Kidney capillary endothelial cell (primary cell): Measurements from ENCODE around the gene USP48.
A peak's percentile ranks its signal among the peaks of the same experiment; 100 is the strongest.
"Not testable (repeated sequence)": the region's sequence is repeated elsewhere in the genome, so short reads cannot be mapped to it uniquely, and the experiment has no call there.

Experiments
- DNase-seq: peaks from one replicate; pipeline ENCODE4 v3.0.0-alpha.2; 2018; ENCODE audit warnings: low spot score

The USP48 gene, protein sequence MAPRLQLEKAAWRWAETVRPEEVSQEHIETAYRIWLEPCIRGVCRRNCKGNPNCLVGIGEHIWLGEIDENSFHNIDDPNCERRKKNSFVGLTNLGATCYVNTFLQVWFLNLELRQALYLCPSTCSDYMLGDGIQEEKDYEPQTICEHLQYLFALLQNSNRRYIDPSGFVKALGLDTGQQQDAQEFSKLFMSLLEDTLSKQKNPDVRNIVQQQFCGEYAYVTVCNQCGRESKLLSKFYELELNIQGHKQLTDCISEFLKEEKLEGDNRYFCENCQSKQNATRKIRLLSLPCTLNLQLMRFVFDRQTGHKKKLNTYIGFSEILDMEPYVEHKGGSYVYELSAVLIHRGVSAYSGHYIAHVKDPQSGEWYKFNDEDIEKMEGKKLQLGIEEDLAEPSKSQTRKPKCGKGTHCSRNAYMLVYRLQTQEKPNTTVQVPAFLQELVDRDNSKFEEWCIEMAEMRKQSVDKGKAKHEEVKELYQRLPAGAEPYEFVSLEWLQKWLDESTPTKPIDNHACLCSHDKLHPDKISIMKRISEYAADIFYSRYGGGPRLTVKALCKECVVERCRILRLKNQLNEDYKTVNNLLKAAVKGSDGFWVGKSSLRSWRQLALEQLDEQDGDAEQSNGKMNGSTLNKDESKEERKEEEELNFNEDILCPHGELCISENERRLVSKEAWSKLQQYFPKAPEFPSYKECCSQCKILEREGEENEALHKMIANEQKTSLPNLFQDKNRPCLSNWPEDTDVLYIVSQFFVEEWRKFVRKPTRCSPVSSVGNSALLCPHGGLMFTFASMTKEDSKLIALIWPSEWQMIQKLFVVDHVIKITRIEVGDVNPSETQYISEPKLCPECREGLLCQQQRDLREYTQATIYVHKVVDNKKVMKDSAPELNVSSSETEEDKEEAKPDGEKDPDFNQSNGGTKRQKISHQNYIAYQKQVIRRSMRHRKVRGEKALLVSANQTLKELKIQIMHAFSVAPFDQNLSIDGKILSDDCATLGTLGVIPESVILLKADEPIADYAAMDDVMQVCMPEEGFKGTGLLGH

GRCh38 chr1:21782868-21783678, at the start of gene USP48:
TSS of gene USP48 (minus strand) at chr1:21783149. CDS start at chr1:21782957, 192 bp downstream.
- DNase-seq = peak; percentile 91

DNA sequence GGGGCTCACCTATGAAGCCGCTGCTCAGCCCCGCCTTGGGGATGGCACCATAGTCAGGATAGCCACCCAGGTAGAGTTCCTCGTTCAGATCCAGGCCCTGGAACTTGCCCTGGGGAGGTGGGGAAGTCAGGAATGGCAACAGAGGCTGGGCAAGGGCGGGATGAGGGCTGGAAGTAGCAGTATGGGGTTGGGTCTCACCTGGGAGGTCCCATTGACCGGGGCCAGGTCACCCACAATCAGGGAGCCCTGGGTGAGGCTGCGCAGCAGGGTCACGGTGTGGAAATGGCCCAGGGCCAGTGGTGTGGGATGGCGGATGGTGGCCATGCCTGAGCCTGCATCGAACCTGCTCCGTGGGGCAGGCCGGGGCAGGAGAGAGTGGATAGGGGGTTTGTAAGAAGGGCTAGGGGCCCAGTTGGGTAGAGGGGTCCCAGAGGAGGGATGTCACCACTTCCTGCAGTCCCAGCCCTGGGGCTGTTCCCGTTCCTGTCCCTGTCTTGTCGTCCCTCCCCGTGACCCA, 48.6 kb upstream of the USP48 start:
- no peak for DNase-seq

GRCh38 chr1:21830792-21831453, 48.0 kb upstream of the USP48 start:
- no peak for DNase-seq

- no peak for DNase-seq
Observed at GRCh38 chr1:21829294-21829693, 46.3 kb upstream of the USP48 start.

DNA sequence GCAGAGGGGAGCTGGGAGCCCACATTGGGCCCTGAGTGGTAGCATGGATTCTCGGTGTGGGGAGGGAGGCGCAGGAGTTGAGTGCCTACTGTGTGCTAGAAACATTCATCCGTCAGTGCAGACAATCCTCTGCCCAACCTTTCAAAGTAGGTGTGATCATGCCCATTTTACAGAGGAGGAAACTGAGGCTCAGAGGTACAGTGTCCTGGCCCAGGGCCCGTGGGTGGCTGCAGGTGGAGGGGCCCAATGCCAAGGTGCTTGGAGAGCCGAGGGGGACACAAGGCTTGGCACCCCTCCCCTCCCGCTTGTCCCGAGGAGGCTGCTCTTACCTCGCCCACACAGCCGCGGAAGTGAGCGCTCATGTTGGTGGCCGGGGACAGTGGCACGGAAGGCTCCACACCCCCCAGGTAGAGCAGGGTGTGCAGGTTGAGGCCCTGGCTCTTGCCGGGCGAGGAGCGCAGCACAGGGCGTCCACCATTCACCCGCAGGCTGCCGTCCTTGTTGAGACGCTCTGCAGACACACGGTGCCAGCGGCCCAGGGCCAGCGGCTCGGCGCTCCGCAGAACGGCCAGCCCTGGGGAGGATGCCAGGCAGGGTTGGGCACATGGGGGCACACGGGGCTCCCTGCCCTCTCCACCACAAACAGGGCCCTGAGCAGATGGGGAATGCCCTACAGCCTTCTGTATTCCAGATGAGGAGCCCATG, 45.7 kb upstream of the USP48 start:
- no peak for DNase-seq

GRCh38 chr1:21828075-21828474, 45.1 kb upstream of the USP48 start:
- DNase-seq = no peak

- no peak for DNase-seq
Observed at GRCh38 chr1:21827141-21827679, 44.3 kb upstream of the USP48 start.

- DNase-seq = not testable (repeated sequence)
Observed at GRCh38 chr1:21826694-21827093, 43.7 kb upstream of the USP48 start.

DNA sequence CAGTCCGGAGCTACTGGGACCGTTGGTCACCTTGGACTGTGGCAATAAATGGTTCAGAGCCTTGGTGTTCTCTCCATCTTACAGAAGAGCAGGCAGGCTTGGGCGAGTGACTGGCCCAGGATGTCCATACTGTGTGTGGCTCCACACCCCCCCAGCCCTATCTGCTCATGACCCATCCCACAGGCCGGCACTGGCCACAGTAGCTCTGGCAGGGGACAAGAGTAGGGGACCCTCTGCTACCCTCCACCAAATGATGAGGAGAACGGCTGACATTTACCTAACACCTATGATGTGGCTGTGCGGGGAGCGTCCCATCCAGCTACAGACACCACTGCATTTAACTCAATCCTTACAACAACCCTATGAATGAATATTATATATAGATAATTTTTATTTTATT, 42.4 kb upstream of the USP48 start:
- DNase-seq = no peak

DNA sequence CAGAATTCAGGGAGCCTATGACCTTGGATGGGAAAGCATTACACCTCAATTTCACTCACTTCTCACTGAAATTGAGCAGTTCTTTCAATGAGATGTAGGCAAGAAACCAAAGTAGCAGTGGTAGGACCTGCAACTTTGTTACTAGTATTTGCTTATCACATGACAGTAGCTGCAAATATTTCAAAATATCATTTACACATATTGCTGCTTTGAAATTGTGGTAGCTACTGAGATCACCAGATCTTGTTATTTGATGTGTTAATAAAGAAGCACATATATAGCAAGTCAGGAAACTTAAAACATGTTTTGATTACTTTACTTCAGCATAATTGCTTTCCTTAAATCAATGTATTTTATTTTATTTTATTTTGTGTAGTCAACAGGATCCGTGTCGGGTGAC, 42.0 kb upstream of the USP48 start:
- no peak for DNase-seq

DNA sequence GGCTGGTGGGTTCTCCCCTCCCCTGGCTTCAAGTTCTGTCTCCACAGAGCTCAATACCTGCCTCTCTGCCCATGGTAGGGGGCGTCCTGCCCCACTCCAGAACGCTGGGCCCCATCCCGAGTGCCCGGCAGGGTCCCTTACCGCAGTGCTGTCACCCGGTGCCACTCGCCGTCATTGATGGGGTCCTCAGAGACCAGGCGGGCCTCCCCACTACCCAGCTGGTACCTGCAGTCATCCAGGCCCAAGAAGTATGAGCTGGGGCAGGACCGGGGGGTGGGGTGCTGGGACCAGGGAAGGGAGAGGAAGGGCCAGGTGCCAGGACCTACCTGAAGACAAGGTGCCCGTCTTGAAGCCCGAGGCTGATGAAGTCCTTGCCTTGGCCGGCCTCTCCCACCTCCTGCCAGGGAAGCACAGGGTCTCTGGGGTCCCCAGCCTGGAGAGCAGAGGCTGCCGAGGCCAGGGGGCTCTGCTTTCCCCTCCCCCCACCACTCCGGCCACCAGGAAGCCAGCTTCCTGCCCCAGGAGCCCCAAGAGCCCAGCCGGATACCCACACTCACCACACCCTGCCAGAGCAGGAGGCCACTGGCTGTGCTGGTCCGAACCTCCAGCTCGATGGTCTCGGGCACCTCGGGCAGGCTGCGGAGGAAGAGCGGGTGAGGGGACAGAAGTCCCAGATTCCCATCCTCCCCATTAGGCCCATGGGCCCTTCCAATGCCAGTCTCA, 41.2 kb upstream of the USP48 start:
- DNase-seq = no peak

DNA sequence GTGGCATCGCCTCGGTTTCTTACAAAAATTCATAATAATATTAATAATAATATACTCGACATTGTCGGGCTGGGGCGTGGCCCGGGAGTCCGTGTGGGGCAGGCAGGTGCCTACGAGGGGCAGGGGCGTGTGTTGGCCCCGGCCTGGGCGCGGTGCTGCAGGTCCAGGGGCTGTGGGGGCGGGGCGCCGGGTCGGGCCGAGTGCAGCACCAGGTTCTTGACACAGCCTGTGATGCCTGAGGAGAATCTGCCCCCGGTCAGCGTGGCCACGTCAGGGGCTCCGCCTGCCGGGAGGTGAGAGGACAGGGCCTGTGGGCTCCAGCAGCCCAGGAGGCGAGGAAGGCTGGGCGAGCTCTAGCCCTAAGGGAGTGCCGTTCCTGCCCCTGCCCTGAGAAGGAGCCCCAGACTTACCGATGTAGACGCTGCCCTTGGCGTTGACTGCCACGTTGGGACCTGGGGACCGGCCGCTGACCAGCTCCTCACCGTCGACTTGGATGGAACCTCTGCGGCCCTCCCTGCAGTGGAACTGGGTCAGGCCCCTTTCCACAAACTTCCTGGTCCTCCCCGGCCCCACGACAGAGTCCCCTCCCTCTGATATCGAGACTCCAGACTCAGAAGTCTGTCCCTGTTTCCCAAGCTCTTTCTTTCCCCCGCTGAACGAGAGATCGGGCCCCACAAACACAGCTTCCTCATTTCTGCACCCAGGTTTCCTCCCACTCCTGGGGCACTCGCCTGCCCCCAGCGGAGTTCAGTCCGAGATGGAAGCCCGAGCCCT, 40.4 kb upstream of the USP48 start:
- no peak for DNase-seq

- no peak for DNase-seq
Observed at GRCh38 chr1:21822349-21822748, 39.4 kb upstream of the USP48 start.

- no peak for DNase-seq
Observed at GRCh38 chr1:21821385-21822019, 38.6 kb upstream of the USP48 start.

DNA sequence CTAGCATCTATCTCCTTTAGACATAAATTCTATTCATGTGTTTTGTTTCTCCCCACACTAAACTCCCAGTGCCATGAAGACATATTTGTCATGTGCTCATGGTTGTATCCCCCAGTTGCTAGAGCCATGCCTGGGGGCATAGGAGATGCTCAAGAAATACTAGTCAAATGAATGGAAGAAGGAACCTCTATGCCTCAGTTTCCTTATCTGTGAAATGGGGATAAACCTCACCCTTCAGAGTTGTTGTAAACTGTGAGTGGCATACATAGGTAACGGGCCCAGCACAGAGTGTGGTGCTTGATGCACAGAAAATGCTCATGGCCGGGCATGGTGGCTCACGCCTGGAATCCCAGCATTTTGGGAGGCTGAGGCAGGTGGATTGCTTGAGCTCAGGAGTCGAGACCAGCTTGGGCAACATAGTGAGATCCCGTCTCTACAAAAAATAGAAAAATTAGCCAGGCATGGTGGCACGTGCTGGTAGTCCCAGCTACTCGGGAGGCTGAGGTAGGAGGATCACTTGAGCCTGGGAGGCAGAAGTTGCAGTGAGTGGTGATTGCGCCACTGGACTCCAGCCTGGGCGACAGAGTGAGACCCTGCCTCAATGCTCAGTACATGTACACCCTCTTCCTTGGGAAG, 37.8 kb upstream of the USP48 start:
- DNase-seq = no peak

DNA sequence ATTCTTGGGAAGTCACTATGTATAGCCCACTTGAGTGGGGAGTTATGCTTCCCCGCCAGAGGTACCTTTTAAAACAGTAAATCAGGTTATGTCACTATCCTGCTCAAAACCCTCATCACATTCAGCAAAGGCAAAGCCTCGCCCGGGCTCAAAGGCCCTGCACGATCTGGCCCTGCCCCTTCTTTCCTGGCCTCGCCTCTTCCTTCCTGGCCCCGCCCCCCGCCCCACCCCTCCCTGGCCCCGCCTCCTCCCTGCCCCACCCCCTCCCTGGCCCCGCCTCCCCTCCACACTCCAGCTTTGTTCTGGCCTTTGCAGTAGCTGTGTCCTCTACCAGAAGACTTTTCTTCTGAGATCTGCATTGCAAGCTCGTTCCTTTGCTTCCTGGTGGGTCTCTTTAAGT, 35.7 kb upstream of the USP48 start:
- DNase-seq = peak; percentile 59

DNA sequence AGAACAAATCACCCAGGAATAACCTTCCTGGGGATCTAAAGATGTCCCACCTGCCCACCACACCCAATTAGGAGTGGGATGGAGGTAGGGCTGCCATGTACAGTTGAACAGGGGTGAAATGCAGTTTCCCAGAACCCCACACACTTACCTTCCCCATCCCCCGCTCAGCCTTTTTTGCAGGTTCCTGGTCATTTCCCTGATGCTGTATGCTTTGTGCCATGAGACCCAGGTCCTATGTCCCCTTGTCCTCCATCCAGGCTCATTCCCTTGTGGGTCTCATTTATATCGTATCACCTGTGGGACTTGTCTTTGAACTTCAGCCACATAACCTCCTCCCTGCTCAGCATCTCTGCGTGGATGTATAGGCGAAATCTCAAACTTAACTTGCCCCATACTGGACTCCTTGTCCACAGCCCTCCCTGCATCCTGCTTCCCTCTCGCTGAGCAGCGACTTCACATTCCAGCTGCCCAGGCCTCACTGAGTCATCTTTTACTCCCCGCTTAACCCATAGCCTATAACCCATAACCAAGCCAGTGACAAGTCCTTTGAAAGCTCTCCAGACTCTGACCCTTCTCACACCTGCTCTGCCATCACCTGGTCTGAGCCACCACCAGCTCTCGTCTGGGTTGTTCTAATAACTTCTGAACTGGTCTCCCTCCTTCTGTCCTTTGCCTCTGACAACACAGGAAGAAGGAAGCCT, 33.8 kb upstream of the USP48 start:
- no peak for DNase-seq
